ENCODE measurements around the gene HADHB. TPM values are rescaled to one million over a fixed set of nuclear protein-coding genes. Genes with fewer than 3 reads are reported as not detected.

The HADHB gene
- total and polyA plus RNA-seq, 2 donors, result 105 to 112 TPM

GRCh38 chr2:26229595-26229994 lies 15.1 kb upstream of the HADHB start:
- Histone ChIP-seq H3K27ac (ENCODE audit: low read depth) (no peak overlapping the region), H3K36me3 (ENCODE audit: insufficient read depth) (peaks cover 3% of the 10 kb centered on the region), H3K4me1 (ENCODE audit: insufficient read depth) (no peaks in the 10 kb centered on the region), H3K4me3 (ENCODE audit: low read depth, low read length) (no peak overlapping the region)
- WGBS, result 97% methylated on average over 3 of the region's 3 CpGs
- DNase-seq (ENCODE audit: extremely low spot score), result no peak

- no peak for DNase-seq (ENCODE audit: extremely low spot score)
- H3K4me3 ChIP-seq (ENCODE audit: low read depth, low read length), result no peak overlapping the region
- no peaks in the 10 kb centered on the region for H3K4me1 ChIP-seq (ENCODE audit: insufficient read depth)
- peaks cover 6% of the 10 kb centered on the region for H3K36me3 ChIP-seq (ENCODE audit: insufficient read depth)
- WGBS, result over 99% methylated on average over 2 of the region's 2 CpGs
- H3K27ac ChIP-seq (ENCODE audit: low read depth), result no peak overlapping the region
These were observed 13.9 kb upstream of the HADHB start for GRCh38 chr2:26230806-26231205.

GRCh38 chr2:26235089-26235488 lies 9.7 kb upstream of the HADHB start:
- DNase-seq (ENCODE audit: extremely low spot score), result no peak
- 92% methylated on average over 9 of the region's 9 CpGs for WGBS
- H3K4me3 ChIP-seq (ENCODE audit: low read depth, low read length), result no peak overlapping the region
- H3K4me1 ChIP-seq (ENCODE audit: insufficient read depth), result no peaks in the 10 kb centered on the region
- H3K36me3 ChIP-seq (ENCODE audit: insufficient read depth), result peaks cover 6% of the 10 kb centered on the region
- no peak overlapping the region for H3K27ac ChIP-seq (ENCODE audit: low read depth)

GRCh38 chr2:26237868-26238267 lies 6.9 kb upstream of the HADHB start:
- Histone ChIP-seq H3K4me1 (ENCODE audit: insufficient read depth) (no peaks in the 10 kb centered on the region), H3K4me3 (ENCODE audit: low read depth, low read length) (no peak overlapping the region), H3K36me3 (ENCODE audit: insufficient read depth) (peaks cover 3% of the 10 kb centered on the region), H3K27ac (ENCODE audit: low read depth) (no peak overlapping the region)
- DNase-seq (ENCODE audit: extremely low spot score), result no peak
- 87% methylated on average over 1 of the region's 1 CpG for WGBS

GRCh38 chr2:26238311-26238958 lies 6.3 kb upstream of the HADHB start:
- no peaks in the 10 kb centered on the region for H3K4me1 ChIP-seq (ENCODE audit: insufficient read depth)
- no peak overlapping the region for H3K4me3 ChIP-seq (ENCODE audit: low read depth, low read length)
- peaks cover 3% of the 10 kb centered on the region for H3K36me3 ChIP-seq (ENCODE audit: insufficient read depth)
- no peak overlapping the region for H3K27ac ChIP-seq (ENCODE audit: low read depth)
- DNase-seq (ENCODE audit: extremely low spot score), result no peak
- 84% methylated on average over 4 of the region's 4 CpGs for WGBS

GRCh38 chr2:26241928-26242436 lies 2.8 kb upstream of the HADHB start:
- 76% methylated on average over 6 of the region's 6 CpGs for WGBS
- H3K36me3 ChIP-seq (ENCODE audit: insufficient read depth), result no peaks in the 10 kb centered on the region
- H3K4me1 ChIP-seq (ENCODE audit: insufficient read depth), result peaks cover 2% of the 10 kb centered on the region

GRCh38 chr2:26243470-26244308 lies 1.1 kb upstream of the HADHB start:
- peak; percentile 11 for DNase-seq (ENCODE audit: extremely low spot score)
- under 1% methylated on average over 22 of the region's 22 CpGs for WGBS
- H3K4me1 ChIP-seq (ENCODE audit: insufficient read depth), result peaks cover 2% of the 10 kb centered on the region
- H3K27ac ChIP-seq (ENCODE audit: low read depth), result peak overlapping the region; percentile 99
- no peaks in the 10 kb centered on the region for H3K36me3 ChIP-seq (ENCODE audit: insufficient read depth)
- peak overlapping the region; percentile 86 for H3K4me3 ChIP-seq (ENCODE audit: low read depth, low read length)

More at GRCh38 chr2:26241928-26242436, 2.8 kb upstream of the HADHB start:
- Histone ChIP-seq H3K4me3 (ENCODE audit: low read depth, low read length) (no peak overlapping the region), H3K27ac (ENCODE audit: low read depth) (no peak overlapping the region)
- DNase-seq (ENCODE audit: extremely low spot score), result no peak

- Histone ChIP-seq H3K27ac (ENCODE audit: low read depth) (peak overlapping the region; percentile 99), H3K4me1 (ENCODE audit: insufficient read depth) (peaks cover 2% of the 10 kb centered on the region), H3K36me3 (ENCODE audit: insufficient read depth) (no peaks in the 10 kb centered on the region), H3K4me3 (ENCODE audit: low read depth, low read length) (peak overlapping the region; percentile 86)
- WGBS, result under 1% methylated on average over 21 of the region's 21 CpGs
- peak; percentile 11 for DNase-seq (ENCODE audit: extremely low spot score)
These were observed 543 bp downstream of the HADHB start for GRCh38 chr2:26245231-26245732.

- no peaks in the 10 kb centered on the region for H3K36me3 ChIP-seq (ENCODE audit: insufficient read depth)
- H3K27ac ChIP-seq (ENCODE audit: low read depth), result no peak overlapping the region
- peak overlapping the region; percentile 86 for H3K4me3 ChIP-seq (ENCODE audit: low read depth, low read length)
- peaks cover 2% of the 10 kb centered on the region for H3K4me1 ChIP-seq (ENCODE audit: insufficient read depth)
- WGBS, result 23% methylated on average over 3 of the region's 3 CpGs
- no peak for DNase-seq (ENCODE audit: extremely low spot score)
These were observed 1.1 kb downstream of the HADHB start for GRCh38 chr2:26245810-26246209.

GRCh38 chr2:26246818-26247217 lies 2.1 kb downstream of the HADHB start:
- H3K4me1 ChIP-seq (ENCODE audit: insufficient read depth), result peaks cover 2% of the 10 kb centered on the region
- no peak for DNase-seq (ENCODE audit: extremely low spot score)
- H3K4me3 ChIP-seq (ENCODE audit: low read depth, low read length), result no peak overlapping the region
- whole genome bisulfite sequencing, result 84% methylated on average over 9 of the region's 9 CpGs
- no peaks in the 10 kb centered on the region for H3K36me3 ChIP-seq (ENCODE audit: insufficient read depth)
- H3K27ac ChIP-seq (ENCODE audit: low read depth), result no peak overlapping the region

GRCh38 chr2:26249625-26250024 lies 4.9 kb downstream of the HADHB start:
- Histone ChIP-seq H3K27ac (ENCODE audit: low read depth) (no peak overlapping the region), H3K36me3 (ENCODE audit: insufficient read depth) (no peaks in the 10 kb centered on the region), H3K4me3 (ENCODE audit: low read depth, low read length) (no peak overlapping the region), H3K4me1 (ENCODE audit: insufficient read depth) (peaks cover 2% of the 10 kb centered on the region)
- WGBS, result 89% methylated on average over 2 of the region's 2 CpGs
- no peak for DNase-seq (ENCODE audit: extremely low spot score)

GRCh38 chr2:26251893-26252292 lies 7.2 kb downstream of the HADHB start:
- no peaks in the 10 kb centered on the region for H3K4me1 ChIP-seq (ENCODE audit: insufficient read depth)
- no peak overlapping the region for H3K27ac ChIP-seq (ENCODE audit: low read depth)
- H3K36me3 ChIP-seq (ENCODE audit: insufficient read depth), result no peaks in the 10 kb centered on the region
- 34% methylated on average over 3 of the region's 3 CpGs for WGBS
- no peak overlapping the region for H3K4me3 ChIP-seq (ENCODE audit: low read depth, low read length)
- no peak for DNase-seq (ENCODE audit: extremely low spot score)

GRCh38 chr2:26255759-26256384 lies 11.1 kb downstream of the HADHB start:
- Histone ChIP-seq H3K36me3 (ENCODE audit: insufficient read depth) (no peaks in the 10 kb centered on the region), H3K4me1 (ENCODE audit: insufficient read depth) (no peaks in the 10 kb centered on the region), H3K27ac (ENCODE audit: low read depth) (peak overlapping the region; percentile 18), H3K4me3 (ENCODE audit: low read depth, low read length) (no peak overlapping the region)
- WGBS, result 62% methylated on average over 3 of the region's 3 CpGs
- no peak for DNase-seq (ENCODE audit: extremely low spot score)

Measured in urinary bladder (tissue), 4 donors.